Smooth muscle cell (in vitro differentiated cells): ENCODE measurements around the gene ENAH. TPM values are rescaled to one million over a fixed set of nuclear protein-coding genes. Genes with fewer than 3 reads are reported as not detected.
A peak's percentile ranks its signal among the peaks of the same experiment; 100 is the strongest.
"Not testable (repeated sequence)": the region's sequence is repeated elsewhere in the genome, so short reads cannot be mapped to it uniquely, and the experiment has no call there.

Experiments
- DNase-seq: peaks from one replicate; lab custom pipeline; 2025; ENCODE audit not compliant: unreplicated experiment; lab: John Stamatoyannopoulos, UW
- H2AFZ ChIP-seq: fragments of 200-600 bp; sonication (generic); 2 replicates; pipeline ENCODE4 v1.6.0; 2016; ENCODE audit warnings: antibody characterized with exemption, low read depth, mild to moderate bottlenecking
- H3F3A ChIP-seq: fragments of 200-600 bp; sonication (generic); 2 replicates; pipeline ENCODE4 v1.6.0; 2017; ENCODE audit warnings: antibody characterized with exemption, low read depth
- H3K27ac ChIP-seq: fragments of 200-600 bp; sonication (generic); 2 replicates; pipeline ENCODE4 v1.5.1; 2016; ENCODE audit warnings: low read depth, mild to moderate bottlenecking
- H3K27me3 ChIP-seq: fragments of 200-600 bp; sonication (generic); 2 replicates; pipeline ENCODE4 v1.6.1; 2016; ENCODE audit warnings: low read depth, mild to moderate bottlenecking
- H3K36me3 ChIP-seq: fragments of 200-600 bp; sonication (generic); 2 replicates; pipeline ENCODE4 v1.5.1; 2016; ENCODE audit warnings: low read depth
- H3K4me1 ChIP-seq: fragments of 200-600 bp; sonication (generic); 2 replicates; pipeline ENCODE4 v1.5.1; 2016; ENCODE audit warnings: low read depth
- H3K4me2 ChIP-seq: fragments of 200-600 bp; sonication (generic); 2 replicates; pipeline ENCODE4 v1.6.0; 2016; ENCODE audit warnings: mild to moderate bottlenecking
- H3K4me3 ChIP-seq: fragments of 200-600 bp; sonication (generic); 2 replicates; pipeline ENCODE4 v1.5.1; 2016; ENCODE audit warnings: mild to moderate bottlenecking
- H3K79me2 ChIP-seq: fragments of 200-600 bp; sonication (generic); 2 replicates; pipeline ENCODE4 v1.6.0; 2016; ENCODE audit warnings: low read depth, mild to moderate bottlenecking
- H3K9ac ChIP-seq: fragments of 200-600 bp; sonication (generic); 2 replicates; pipeline ENCODE4 v1.6.0; 2016; ENCODE audit warnings: low read depth
- H3K9me3 ChIP-seq: fragments of 200-600 bp; sonication (generic); replicated peaks from 2 replicates; pipeline ENCODE4 v1.5.1; 2016; ENCODE audit warnings: low read depth
- H4K20me1 ChIP-seq: fragments of 200-600 bp; sonication (generic); 2 replicates; pipeline ENCODE4 v1.6.0; 2016; ENCODE audit warnings: low read depth
- WGBS: methylation state at CpG from one replicate; pipeline ENCODE4 v1.1.7; 2016; ENCODE audit warnings: low lambda C conversion rate; 5-methylcytosine and 5-hydroxymethylcytosine counted together
- polyA plus RNA-seq: library from polyadenylated mRNA; unstranded; fragments of >200 nt; fragmentation: Nextera tagmentation; extraction: Ambion mirVana; gene quantifications from 2 replicates; pipeline ENCODE4 v1.2.1, GENCODE V29; 2016
- total RNA-seq: library from RNA; depleted of rRNA; stranded (reverse); fragments of >200 nt; gene quantifications from 2 replicates; pipeline ENCODE4 v1.2.3, GENCODE V29; 2014
- TF ChIP-seq, protein P1 (sequence below): fragments of 200-600 bp; sonication (generic); IDR thresholded peaks from 2 replicates; pipeline ENCODE4 v1.5.1; 2017; ENCODE audit warnings: borderline replicate concordance, mild to moderate bottlenecking, antibody characterized with exemption; ENCODE audit not compliant: insufficient read depth, poor library complexity, severe bottlenecking

The ENAH gene
- total and polyA plus RNA-seq, 2 experiments from 2014 or later: 39.3 to 147 TPM

DNA sequence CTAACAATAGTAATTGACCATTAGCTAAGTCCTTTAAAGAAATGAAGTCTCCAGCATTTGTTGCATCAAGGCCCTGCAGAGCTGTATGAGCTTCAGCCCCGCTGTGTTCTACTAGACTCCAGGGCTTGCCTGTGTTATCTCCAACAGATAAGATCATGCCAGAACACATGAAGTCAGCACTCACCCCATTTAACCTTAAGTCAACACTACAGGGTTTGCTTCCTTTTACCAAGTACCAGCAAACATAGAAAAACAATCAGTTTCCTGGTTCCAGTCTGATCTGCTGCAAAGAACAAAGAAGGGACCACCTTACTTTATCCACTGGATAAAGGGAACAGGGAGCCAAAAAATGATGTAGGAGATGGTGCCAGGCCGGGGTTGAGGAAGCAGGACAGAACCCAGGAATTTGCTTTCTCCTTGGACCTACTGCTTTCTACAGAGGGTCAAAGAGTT lies 41.3 kb upstream of the ENAH start:
- no peak overlapping the region for H3K4me3 ChIP-seq
- no peaks in the 10 kb centered on the region for H3K79me2 ChIP-seq
- no peaks in the 10 kb centered on the region for H3K27me3 ChIP-seq
- no peak for DNase-seq
- peaks cover 9% of the 10 kb centered on the region for H3K4me1 ChIP-seq
- TF ChIP-seq, protein P1, sequence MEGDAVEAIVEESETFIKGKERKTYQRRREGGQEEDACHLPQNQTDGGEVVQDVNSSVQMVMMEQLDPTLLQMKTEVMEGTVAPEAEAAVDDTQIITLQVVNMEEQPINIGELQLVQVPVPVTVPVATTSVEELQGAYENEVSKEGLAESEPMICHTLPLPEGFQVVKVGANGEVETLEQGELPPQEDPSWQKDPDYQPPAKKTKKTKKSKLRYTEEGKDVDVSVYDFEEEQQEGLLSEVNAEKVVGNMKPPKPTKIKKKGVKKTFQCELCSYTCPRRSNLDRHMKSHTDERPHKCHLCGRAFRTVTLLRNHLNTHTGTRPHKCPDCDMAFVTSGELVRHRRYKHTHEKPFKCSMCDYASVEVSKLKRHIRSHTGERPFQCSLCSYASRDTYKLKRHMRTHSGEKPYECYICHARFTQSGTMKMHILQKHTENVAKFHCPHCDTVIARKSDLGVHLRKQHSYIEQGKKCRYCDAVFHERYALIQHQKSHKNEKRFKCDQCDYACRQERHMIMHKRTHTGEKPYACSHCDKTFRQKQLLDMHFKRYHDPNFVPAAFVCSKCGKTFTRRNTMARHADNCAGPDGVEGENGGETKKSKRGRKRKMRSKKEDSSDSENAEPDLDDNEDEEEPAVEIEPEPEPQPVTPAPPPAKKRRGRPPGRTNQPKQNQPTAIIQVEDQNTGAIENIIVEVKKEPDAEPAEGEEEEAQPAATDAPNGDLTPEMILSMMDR: no peak
- H3K4me2 ChIP-seq: peak overlapping the region; percentile 25
- H3K27ac ChIP-seq: no peak overlapping the region
- H3F3A ChIP-seq: peaks cover 19% of the 10 kb centered on the region
- H2AFZ ChIP-seq: no peak overlapping the region
- no peaks in the 10 kb centered on the region for H4K20me1 ChIP-seq
- H3K9me3 ChIP-seq: no peaks in the 10 kb centered on the region
- H3K36me3 ChIP-seq: no peaks in the 10 kb centered on the region
- 39% methylated on average over 2 of the region's 2 CpGs for WGBS
- no peak overlapping the region for H3K9ac ChIP-seq

- Histone ChIP-seq H3K4me2 (peak overlapping the region; percentile 25), H3F3A (peaks cover 16% of the 10 kb centered on the region)
- not testable (repeated sequence) for H2AFZ ChIP-seq, DNase-seq, H4K20me1 ChIP-seq, H3K4me3 ChIP-seq, H3K9ac ChIP-seq, H3K4me1 ChIP-seq, H3K27me3 ChIP-seq, H3K79me2 ChIP-seq, H3K9me3 ChIP-seq, H3K27ac ChIP-seq, H3K36me3 ChIP-seq
- 89% methylated on average over 6 of the region's 6 CpGs for WGBS
Measured at GRCh38 chr1:225693697-225694096, 40.8 kb upstream of the ENAH start.

- H3K9me3 ChIP-seq: no peaks in the 10 kb centered on the region
- H3K4me3 ChIP-seq: no peak overlapping the region
- no peaks in the 10 kb centered on the region for H4K20me1 ChIP-seq
- no peak overlapping the region for H3K9ac ChIP-seq
- WGBS: 90% methylated on average over 6 of the region's 6 CpGs
- H3K27me3 ChIP-seq: no peaks in the 10 kb centered on the region
- no peak overlapping the region for H3K4me2 ChIP-seq
- H3K4me1 ChIP-seq: peaks cover 5% of the 10 kb centered on the region
- no peak overlapping the region for H2AFZ ChIP-seq
- TF ChIP-seq, protein P1: no peak
- peaks cover 16% of the 10 kb centered on the region for H3F3A ChIP-seq
- no peaks in the 10 kb centered on the region for H3K36me3 ChIP-seq
- no peak overlapping the region for H3K27ac ChIP-seq
- DNase-seq: no peak
- H3K79me2 ChIP-seq: no peaks in the 10 kb centered on the region
Measured at GRCh38 chr1:225693085-225693696, 40.3 kb upstream of the ENAH start.

- Histone ChIP-seq H2AFZ (no peak overlapping the region), H3K36me3 (no peaks in the 10 kb centered on the region), H4K20me1 (no peaks in the 10 kb centered on the region), H3K9ac (no peak overlapping the region), H3K79me2 (no peaks in the 10 kb centered on the region), H3K27me3 (no peaks in the 10 kb centered on the region), H3F3A (peaks cover 16% of the 10 kb centered on the region), H3K4me1 (peaks cover 5% of the 10 kb centered on the region), H3K9me3 (no peaks in the 10 kb centered on the region), H3K27ac (peak overlapping the region; percentile 96), H3K4me2 (peak overlapping the region; percentile 78), H3K4me3 (no peak overlapping the region)
- 100% methylated on average over 1 of the region's 1 CpG for WGBS
- no peak for DNase-seq
- TF ChIP-seq, protein P1: no peak
Measured at GRCh38 chr1:225692517-225692879, 39.6 kb upstream of the ENAH start.
